HCT116 (cell line): Measurements from ENCODE around the gene RREB1. TPM values are rescaled to one million over a fixed set of nuclear protein-coding genes. Genes with fewer than 3 reads are reported as not detected.

Experiments
- ATAC-seq: fragments of 200-7000 bp; cut with Tn5 transposase; 2 replicates; pipeline ENCODE4 v1.9.1; 2020; ENCODE audit warnings: mild to moderate bottlenecking, moderate library complexity
- BruUV-seq: library from RNA; stranded (reverse); fragments of 400-500 nt; replicated peaks from 2 replicates; lab custom pipeline; 2021; lab: Mats Ljungman, UMichigan
- CTCF ChIA-PET: fragments of 300-600 bp; sonication (Branson Sonifier 250); formaldehyde crosslinking; loops from one replicate; lab custom pipeline; 2021; ENCODE audit warnings: antibody characterized with exemption; lab: Charles Lee
- POLR2A ChIA-PET: fragments of 300-600, 350-600 bp; sonication (Branson Sonifier 250); formaldehyde crosslinking; loops from one replicate; lab custom pipeline; 2021; ENCODE audit warnings: antibody characterized with exemption; lab: Charles Lee
- RAD21 ChIA-PET, 2 experiments: fragments of 300-600 bp; sonication (Branson Sonifier 250); formaldehyde crosslinking; loops; one replicate each; lab custom pipeline; 2023; ENCODE audit warnings: low total read pairs in 2 of 2; ENCODE audit not compliant: uncharacterized antibody in 2 of 2, unreplicated experiment in 2 of 2, low non-redundant PET in 1 of 2; lab: Charles Lee
- DNase-seq: peaks from one replicate; pipeline ENCODE4 v3.0.0-alpha.2; 2010; ENCODE audit warnings: low read depth, low spot score
- H2AFZ ChIP-seq: fragments of 200-600 bp; shearing (Covaris generic), sonication (generic); 2 replicates; pipeline ENCODE4 v1.6.1; 2017; ENCODE audit warnings: low read depth, mixed run types, mixed read lengths, antibody characterized with exemption, low read length; ENCODE audit not compliant: poor library complexity, severe bottlenecking
- H3K27ac ChIP-seq: 2 replicates; pipeline ENCODE4 v1.5.1; 2012; ENCODE audit warnings: low read depth, low read length
- H3K27me3 ChIP-seq: fragments of 200-600 bp; sonication (generic); 2 replicates; pipeline ENCODE4 v1.6.1; 2016; ENCODE audit warnings: mixed run types, low read length, mixed read lengths; ENCODE audit not compliant: insufficient read depth
- H3K36me3 ChIP-seq, 2 experiments: fragments of 200-500 bp in 1 of 2; fragments of 200-600 bp in 1 of 2; sonication (Bioruptor generic) in 1 of 2; sonication (generic) in 1 of 2; 2 replicates each; pipeline versions ENCODE4 v1.5.1 to v1.6.1; 2014 to 2016; ENCODE audit warnings: low read length in 2 of 2, inconsistent platforms in 1 of 2, mixed read lengths in 1 of 2, mixed run types in 1 of 2; ENCODE audit not compliant: insufficient read depth in 2 of 2, control insufficient read depth in 1 of 2
- H3K4me1 ChIP-seq, 2 experiments: fragments of 200-600 bp in 1 of 2; sonication (generic) in 1 of 2; 2 replicates each; pipeline versions ENCODE4 v1.5.1 to v1.6.1; 2012 to 2017; ENCODE audit warnings: low read length in 2 of 2, inconsistent platforms in 1 of 2, mild to moderate bottlenecking in 1 of 2, mixed read lengths in 1 of 2, mixed run types in 1 of 2, moderate library complexity in 1 of 2; ENCODE audit not compliant: insufficient read depth in 2 of 2, control insufficient read depth in 1 of 2
- H3K4me2 ChIP-seq: fragments of 200-600 bp; sonication (generic); 2 replicates; pipeline ENCODE4 v1.6.1; 2017; ENCODE audit warnings: mixed run types, low read length, mixed read lengths
- H3K4me3 ChIP-seq, 2 experiments: fragments of 200-600 bp in 1 of 2; sonication (generic) in 1 of 2; replicated peaks in 1 of 2; 2 replicates each; pipeline ENCODE4 v1.5.1; 2011 to 2016; ENCODE audit warnings: low read length in 2 of 2, control low read depth in 1 of 2, low read depth in 1 of 2, mild to moderate bottlenecking in 1 of 2, mixed read lengths in 1 of 2, mixed run types in 1 of 2
- H3K79me2 ChIP-seq: fragments of 200-600 bp; sonication (generic); 2 replicates; pipeline ENCODE4 v1.6.1; 2017; ENCODE audit warnings: mild to moderate bottlenecking, mixed run types, low read length, moderate library complexity, mixed read lengths; ENCODE audit not compliant: insufficient read depth
- H3K9ac ChIP-seq: fragments of 200-600 bp; sonication (generic); 2 replicates; pipeline ENCODE4 v1.6.1; 2016; ENCODE audit warnings: low read length, mixed read lengths
- H3K9me2 ChIP-seq: fragments of 200-600 bp; sonication (generic), shearing (Covaris generic); 2 replicates; pipeline ENCODE4 v1.6.1; 2017; ENCODE audit warnings: mixed run types, mild to moderate bottlenecking, moderate library complexity; ENCODE audit not compliant: insufficient read depth
- H3K9me3 ChIP-seq, 2 experiments: fragments of 200-500 bp in 1 of 2; fragments of 200-600 bp in 1 of 2; sonication (Bioruptor generic) in 1 of 2; sonication (generic) in 1 of 2; 2 replicates each; pipeline ENCODE4 v1.6.1; 2014 to 2017; ENCODE audit warnings: low read length in 2 of 2, mixed read lengths in 2 of 2, inconsistent platforms in 1 of 2, low read depth in 1 of 2, mild to moderate bottlenecking in 1 of 2, mixed run types in 1 of 2, moderate library complexity in 1 of 2; ENCODE audit not compliant: control insufficient read depth in 1 of 2, insufficient read depth in 1 of 2
- H4K20me1 ChIP-seq: fragments of 200-600 bp; sonication (generic), shearing (Covaris generic); 2 replicates; pipeline ENCODE4 v1.6.1; 2017; ENCODE audit warnings: mixed run types, mild to moderate bottlenecking, moderate library complexity; ENCODE audit not compliant: insufficient read depth
- CBX3 ChIP-seq: IDR thresholded peaks from 2 replicates; pipeline ENCODE4 v1.6.1; 2012; ENCODE audit warnings: low read depth
- CEBPB ChIP-seq: IDR thresholded peaks from 2 replicates; pipeline ENCODE4 v1.6.1; 2012; ENCODE audit warnings: low read depth
- EGR1 ChIP-seq: IDR thresholded peaks from 2 replicates; pipeline ENCODE4 v1.6.1; 2012; ENCODE audit warnings: low read depth
- EZH2 ChIP-seq: fragments of 200-600 bp; sonication (generic); IDR thresholded peaks from 2 replicates; pipeline ENCODE4 v1.6.1; 2017; ENCODE audit warnings: antibody characterized with exemption, mixed run types
- EZH2phosphoT487 ChIP-seq: fragments of 200-600 bp; IDR thresholded peaks from 2 replicates; pipeline ENCODE4 v1.6.1; 2018; ENCODE audit warnings: antibody characterized with exemption, borderline replicate concordance
- FOSL1 ChIP-seq: IDR thresholded peaks from 2 replicates; pipeline ENCODE4 v1.6.1; 2012; ENCODE audit warnings: low read depth
- POLR2A ChIP-seq: IDR thresholded peaks from 2 replicates; pipeline ENCODE4 v1.7.0; 2011; ENCODE audit warnings: borderline replicate concordance; ENCODE audit not compliant: insufficient read depth, insufficient read length; ENCODE audit errors: extremely low read depth
- RAD21 ChIP-seq: IDR thresholded peaks from 2 replicates; pipeline ENCODE4 v1.6.1; 2012; ENCODE audit warnings: low read depth, mild to moderate bottlenecking
- REST ChIP-seq: IDR thresholded peaks from 2 replicates; pipeline ENCODE4 v1.6.1; 2012; ENCODE audit warnings: low read depth
- SIN3A ChIP-seq: IDR thresholded peaks from 2 replicates; pipeline ENCODE4 v1.6.1; 2012; ENCODE audit warnings: low read depth
- SRF ChIP-seq: IDR thresholded peaks from 2 replicates; pipeline ENCODE4 v1.6.1; 2012; ENCODE audit warnings: low read depth
- intact Hi-C: fragments of 100-400 bp; cut with micrococcal nuclease; formaldehyde crosslinking; loops from 2 replicates; pipeline ENCODE4 v1.10.0; 2022
- total RNA-seq: library from RNA; stranded (reverse); gene quantifications from one replicate; pipeline ENCODE4 v1.2.1, GENCODE V29; 2021; ENCODE audit not compliant: unreplicated experiment
- TF ChIP-seq, protein P1 (sequence below): IDR thresholded peaks from 2 replicates; pipeline ENCODE4 v1.6.1; 2012
- TF ChIP-seq, protein P2 (sequence below): IDR thresholded peaks from 2 replicates; pipeline ENCODE4 v1.6.1; 2012
- TF ChIP-seq, protein P3 (sequence below), 3 experiments: fragments of 200-600 bp in 1 of 3; sonication (generic) in 1 of 3; IDR thresholded peaks in 2 of 3; conservative IDR thresholded peaks in 1 of 3; 2 replicates each; pipeline ENCODE4 v1.5.1; 2012 to 2017; ENCODE audit warnings: low read depth in 2 of 3, low read length in 2 of 3, antibody characterized with exemption in 1 of 3, borderline replicate concordance in 1 of 3, control low read depth in 1 of 3, mild to moderate bottlenecking in 1 of 3, mixed read lengths in 1 of 3, mixed run types in 1 of 3, moderate library complexity in 1 of 3; ENCODE audit not compliant: insufficient read depth in 1 of 3

The RREB1 gene
- total RNA-seq, 1 experiment from 2014 or later: 47.9 TPM

- TF ChIP-seq EGR1: no peak
- TF ChIP-seq SRF: no peak
- TF ChIP-seq EZH2phosphoT487: no peak
- no peak for TF ChIP-seq RAD21
- no peak for TF ChIP-seq SIN3A
- no peak for TF ChIP-seq FOSL1
- TF ChIP-seq REST: no peak
Measured at GRCh38 chr6:7268362-7268761, 160.6 kb downstream of the RREB1 start (continued).

DNA sequence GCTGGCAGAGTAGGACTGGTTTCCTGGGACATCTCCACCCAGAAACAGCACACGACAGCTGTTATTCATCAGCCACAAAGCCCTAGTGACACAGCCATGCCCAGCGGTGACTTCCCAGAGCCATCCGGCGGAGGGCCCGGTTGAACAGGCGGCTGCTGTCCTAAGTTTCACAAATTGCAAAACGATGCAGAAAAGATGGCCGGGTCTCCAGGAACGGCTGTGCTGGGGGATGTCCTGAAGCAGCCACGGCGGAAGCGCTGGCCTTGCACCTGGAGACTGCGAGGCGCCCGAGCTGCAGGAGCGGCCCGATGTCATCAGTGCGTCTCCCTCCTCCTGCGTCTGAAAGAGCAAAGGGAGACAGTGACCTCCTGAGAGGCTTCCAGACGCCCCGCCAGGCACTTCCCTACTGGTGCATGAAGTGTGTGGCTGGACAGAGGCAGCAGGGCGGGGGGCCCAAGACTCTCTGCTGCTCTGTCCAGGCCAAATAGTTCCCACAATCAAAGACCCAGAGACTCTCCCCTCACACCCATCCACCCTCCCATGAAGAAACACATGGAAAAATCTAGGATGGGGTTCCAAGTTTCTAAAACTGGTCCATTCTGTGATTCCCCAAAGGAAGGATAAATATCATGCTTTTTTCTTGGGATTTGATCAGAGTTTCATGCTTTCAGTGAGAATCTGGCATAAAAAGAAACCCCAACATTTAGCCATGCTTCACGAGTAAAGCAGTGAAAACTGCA lies 161.2 kb downstream of the RREB1 start:
- CTCF ChIA-PET: no interaction called here
- H3K9me2 ChIP-seq: no peaks in the 10 kb centered on the region
- H3K9ac ChIP-seq: no peak overlapping the region
- no peak overlapping the region for H2AFZ ChIP-seq
- H3K36me3 ChIP-seq: no peaks in the 10 kb centered on the region
- no peak for TF ChIP-seq EGR1
- TF ChIP-seq, protein P1, sequence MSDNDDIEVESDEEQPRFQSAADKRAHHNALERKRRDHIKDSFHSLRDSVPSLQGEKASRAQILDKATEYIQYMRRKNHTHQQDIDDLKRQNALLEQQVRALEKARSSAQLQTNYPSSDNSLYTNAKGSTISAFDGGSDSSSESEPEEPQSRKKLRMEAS: no peak
- no peak for TF ChIP-seq EZH2
- no peak for TF ChIP-seq POLR2A
- no peak for TF ChIP-seq CEBPB
- TF ChIP-seq CBX3: no peak
- TF ChIP-seq, protein P2, sequence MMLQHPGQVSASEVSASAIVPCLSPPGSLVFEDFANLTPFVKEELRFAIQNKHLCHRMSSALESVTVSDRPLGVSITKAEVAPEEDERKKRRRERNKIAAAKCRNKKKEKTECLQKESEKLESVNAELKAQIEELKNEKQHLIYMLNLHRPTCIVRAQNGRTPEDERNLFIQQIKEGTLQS: no peak
- TF ChIP-seq, protein P3, sequence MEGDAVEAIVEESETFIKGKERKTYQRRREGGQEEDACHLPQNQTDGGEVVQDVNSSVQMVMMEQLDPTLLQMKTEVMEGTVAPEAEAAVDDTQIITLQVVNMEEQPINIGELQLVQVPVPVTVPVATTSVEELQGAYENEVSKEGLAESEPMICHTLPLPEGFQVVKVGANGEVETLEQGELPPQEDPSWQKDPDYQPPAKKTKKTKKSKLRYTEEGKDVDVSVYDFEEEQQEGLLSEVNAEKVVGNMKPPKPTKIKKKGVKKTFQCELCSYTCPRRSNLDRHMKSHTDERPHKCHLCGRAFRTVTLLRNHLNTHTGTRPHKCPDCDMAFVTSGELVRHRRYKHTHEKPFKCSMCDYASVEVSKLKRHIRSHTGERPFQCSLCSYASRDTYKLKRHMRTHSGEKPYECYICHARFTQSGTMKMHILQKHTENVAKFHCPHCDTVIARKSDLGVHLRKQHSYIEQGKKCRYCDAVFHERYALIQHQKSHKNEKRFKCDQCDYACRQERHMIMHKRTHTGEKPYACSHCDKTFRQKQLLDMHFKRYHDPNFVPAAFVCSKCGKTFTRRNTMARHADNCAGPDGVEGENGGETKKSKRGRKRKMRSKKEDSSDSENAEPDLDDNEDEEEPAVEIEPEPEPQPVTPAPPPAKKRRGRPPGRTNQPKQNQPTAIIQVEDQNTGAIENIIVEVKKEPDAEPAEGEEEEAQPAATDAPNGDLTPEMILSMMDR (IDR thresholded peaks at IDR 0.05 in 2 of 3, conservative IDR thresholded peaks at IDR 0.05 in 1 of 3; ENCODE audit: borderline replicate concordance in 1 of 3, insufficient read depth in 1 of 3, low read depth in 2 of 3, low read length in 2 of 3): no peak
- H3K9me3 ChIP-seq: no peaks in the 10 kb centered on the region
- POLR2A ChIA-PET: no interaction called here
- no TSS peak for BruUV-seq
- peaks cover 9 to 18% of the 10 kb centered on the region in 2 experiments for H3K4me1 ChIP-seq
- no peaks in the 10 kb centered on the region for H3K79me2 ChIP-seq
- H3K27ac ChIP-seq: no peak overlapping the region
- H3K4me3 ChIP-seq: no peak overlapping the region
- H3K4me2 ChIP-seq: no peak overlapping the region
- intact Hi-C loops: no loop called here
- DNase-seq: no peak
- no peaks in the 10 kb centered on the region for H4K20me1 ChIP-seq
- no peak for ATAC-seq
- RAD21 ChIA-PET: no interaction called here
- H3K27me3 ChIP-seq: no peaks in the 10 kb centered on the region
